Coronary artery (tissue), 2 donors: ENCODE data around the gene FBXO41.
"Not testable (repeated sequence)": the region's sequence is repeated elsewhere in the genome, so short reads cannot be mapped to it uniquely, and the experiment has no call there.

Experiments used
- DNase-seq: peaks from one replicate; pipeline ENCODE4 v3.0.0-alpha.2; 2017; ENCODE audit warnings: low spot score
- H3K27ac ChIP-seq, 2 donors: fragments of 200-600 bp; sonication (generic); one replicate each; pipeline ENCODE4 v1.5.1; 2016 to 2019
- H3K4me3 ChIP-seq: fragments of 200-600 bp; sonication (generic); 2 replicates; pipeline ENCODE4 v1.5.1; 2016; ENCODE audit warnings: mild to moderate bottlenecking, moderate library complexity
- CTCF ChIP-seq: fragments of 200-600 bp; sonication (generic); IDR thresholded peaks from one replicate; pipeline ENCODE4 v1.5.1; 2019; ENCODE audit warnings: antibody characterized with exemption

FBXO41 gene

GRCh38 chr2:73265298-73266060, 18.8 kb downstream of the FBXO41 start:
- Histone ChIP-seq H3K27ac (no peak overlapping the region), H3K4me3 (no peak overlapping the region)
- no peak for DNase-seq
- no peak for TF ChIP-seq CTCF

- no peak for DNase-seq
- no peak overlapping the region for H3K27ac ChIP-seq
- no peak overlapping the region for H3K4me3 ChIP-seq
- no peak for TF ChIP-seq CTCF
Measured at GRCh38 chr2:73264783-73265182, 19.5 kb downstream of the FBXO41 start.

DNA sequence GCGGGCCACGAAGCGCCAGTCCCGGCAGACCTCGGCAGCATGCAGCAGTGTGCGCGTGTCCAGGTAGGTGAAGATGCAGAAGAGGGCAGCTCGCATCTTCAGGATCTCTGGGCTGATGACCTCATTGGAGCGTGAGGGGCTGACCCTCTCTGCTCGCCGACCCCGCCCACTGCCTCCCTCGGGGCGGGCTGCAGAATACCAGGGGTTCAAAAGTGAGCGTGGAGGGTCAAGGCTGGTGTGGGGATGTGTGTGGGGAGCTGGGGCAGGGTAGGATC, 20.0 kb downstream of the FBXO41 start:
- Histone ChIP-seq H3K4me3 (no peak overlapping the region), H3K27ac (no peak overlapping the region)
- TF ChIP-seq CTCF = no peak
- no peak for DNase-seq

DNA sequence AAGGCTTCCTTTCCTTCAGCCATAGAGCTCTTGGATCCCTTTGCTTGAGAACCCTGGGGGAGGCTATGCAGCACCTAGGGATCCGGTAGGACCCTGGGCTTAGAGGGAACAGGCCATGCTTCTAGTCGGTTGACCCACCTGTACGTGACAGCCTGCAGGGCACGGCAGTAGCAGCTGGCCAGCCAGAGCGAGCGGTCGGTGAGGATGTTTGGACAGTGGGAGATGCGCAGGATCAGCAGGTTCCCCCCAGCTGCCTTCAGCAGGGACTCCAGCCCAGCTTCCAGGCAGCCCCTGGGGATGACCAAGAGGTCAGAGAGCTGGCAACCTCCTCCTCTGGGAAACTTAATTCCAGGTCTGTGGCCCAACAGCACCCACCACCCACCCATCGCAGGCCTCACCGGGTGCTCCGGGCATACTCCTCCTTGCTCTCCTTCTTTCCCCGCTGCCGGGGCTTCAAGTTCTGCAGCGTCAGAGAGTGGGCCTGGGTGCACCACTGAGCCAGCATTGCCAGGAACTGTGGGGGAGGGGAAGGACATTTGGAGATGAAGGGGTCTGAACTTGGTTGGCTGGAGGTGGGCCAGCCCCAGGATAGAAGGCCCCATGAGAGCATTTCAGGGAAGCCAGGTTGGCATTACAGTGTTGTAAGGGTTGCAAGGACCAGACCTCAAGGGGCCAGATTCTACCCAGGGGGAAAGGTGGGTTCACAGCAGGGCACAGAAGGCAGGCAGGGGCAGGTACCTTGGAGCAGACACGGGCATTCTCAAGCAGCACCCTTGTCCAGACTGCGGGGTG, 20.5 kb downstream of the FBXO41 start:
- no peak for DNase-seq
- Histone ChIP-seq H3K27ac (no peak overlapping the region), H3K4me3 (no peak overlapping the region)
- no peak for TF ChIP-seq CTCF

DNA sequence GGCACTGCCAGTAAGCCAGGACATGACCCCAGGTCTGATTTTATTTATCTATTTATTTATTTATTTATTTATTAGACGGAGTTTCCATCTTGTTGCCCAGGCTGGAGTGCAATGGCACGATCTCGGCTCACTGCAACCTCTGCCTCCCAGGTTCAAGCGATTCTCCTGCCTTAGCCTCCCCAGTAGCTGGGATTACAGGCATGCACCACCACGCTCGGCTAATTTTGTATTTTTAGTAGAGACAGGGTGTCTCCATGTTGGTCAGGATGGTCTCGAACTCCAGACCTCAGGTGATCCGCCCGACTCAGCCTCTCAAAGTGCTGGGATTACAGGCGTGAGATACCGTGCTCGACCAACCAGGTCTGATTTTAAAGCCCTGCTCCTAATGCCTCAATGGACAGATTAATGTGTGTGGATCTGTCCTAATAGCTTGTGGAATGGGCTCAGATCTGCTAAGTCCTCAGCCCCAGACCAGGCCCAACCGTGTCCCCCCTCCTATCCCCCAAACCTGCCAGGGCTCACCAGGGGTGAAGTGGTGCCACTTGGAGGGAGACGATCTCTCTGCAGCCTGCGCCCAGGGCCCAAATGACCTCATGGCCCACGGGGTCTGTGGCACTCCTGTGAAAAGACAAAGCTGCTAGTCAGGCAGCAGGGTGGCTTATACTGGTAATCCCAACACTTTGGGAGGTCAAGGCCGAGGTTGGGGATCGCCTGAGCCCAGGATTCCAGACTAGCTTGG, 21.4 kb downstream of the FBXO41 start:
- not testable (repeated sequence) for DNase-seq, H3K27ac ChIP-seq, H3K4me3 ChIP-seq

- no peak overlapping the region for H3K27ac ChIP-seq
- TF ChIP-seq CTCF = no peak
- H3K4me3 ChIP-seq = no peak overlapping the region
- no peak for DNase-seq
Measured at GRCh38 chr2:73262108-73262651, 22.1 kb downstream of the FBXO41 start.

DNA sequence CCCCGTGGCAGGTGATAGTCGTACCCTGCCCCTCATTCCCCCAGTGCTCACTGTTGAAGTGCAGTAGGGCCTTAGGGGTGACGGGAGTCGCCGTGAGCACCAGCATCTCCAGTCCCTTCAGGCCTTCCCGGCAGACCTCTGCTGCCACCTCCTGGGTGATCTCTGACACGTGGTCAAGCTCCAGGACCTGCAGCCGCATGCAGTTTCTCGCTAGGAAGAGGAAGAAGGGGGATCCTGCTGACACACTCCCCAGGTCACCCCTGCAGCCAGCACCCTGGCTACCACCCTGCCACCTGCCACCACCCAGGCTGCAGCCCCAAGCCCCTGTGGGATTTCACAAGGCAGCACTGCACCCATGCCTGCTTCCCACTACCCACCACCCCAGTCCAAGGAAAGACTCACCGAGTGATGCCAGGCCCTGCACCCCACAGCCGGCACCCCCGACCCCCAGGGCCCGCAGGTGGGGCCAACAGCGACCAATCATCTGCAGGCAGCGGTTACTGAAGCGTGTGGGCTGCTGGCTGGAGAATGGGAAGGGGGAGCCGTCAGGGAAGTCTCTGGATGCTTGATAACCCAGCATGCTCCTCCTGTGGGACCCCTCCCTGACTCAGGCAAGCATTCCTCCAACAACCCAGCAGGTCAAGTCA, 23.8 kb downstream of the FBXO41 start:
- no peak overlapping the region for H3K27ac ChIP-seq
- no peak for TF ChIP-seq CTCF
- no peak for DNase-seq
- no peak overlapping the region for H3K4me3 ChIP-seq
